SK-N-SH treated with all-trans-retinoic acid at 6 μM for 48 hours (cell line): ENCODE results near the gene ZNF536.

Experiments used
- ATAC-seq: fragments of 200-7000 bp; cut with Tn5 transposase; 3 replicates; pipeline ENCODE4 v1.9.1; 2020; ENCODE audit warnings: mild to moderate bottlenecking, moderate library complexity
- ARNTL ChIP-seq: fragments of 450-650 bp; formaldehyde crosslinking; IDR thresholded peaks from 2 replicates; pipeline ENCODE4 v1.5.0; 2020; ENCODE audit warnings: low read depth, mild to moderate bottlenecking, moderate library complexity, borderline replicate concordance
- BACH2 ChIP-seq: fragments of 250-450 bp; sonication (Bioruptor Pico); IDR thresholded peaks from 2 replicates; pipeline ENCODE4 v1.9.0; 2021; ENCODE audit warnings: mild to moderate bottlenecking, borderline replicate concordance
- CSDC2 ChIP-seq: fragments of 250-450 bp; sonication (Bioruptor Pico); IDR thresholded peaks from 2 replicates; pipeline ENCODE4 v1.5.0; 2020; ENCODE audit warnings: mild to moderate bottlenecking, moderate library complexity
- GLIS3 ChIP-seq: fragments of 250-450 bp; sonication (Bioruptor Pico); IDR thresholded peaks from 2 replicates; pipeline ENCODE4 v1.5.0; 2020; ENCODE audit warnings: mild to moderate bottlenecking, moderate library complexity
- ISL1 ChIP-seq: fragments of 250-450 bp; sonication (Bioruptor Pico); IDR thresholded peaks from 2 replicates; pipeline ENCODE4 v2.1.2; 2022; ENCODE audit warnings: mild to moderate bottlenecking, moderate library complexity
- OSR1 ChIP-seq: fragments of 250-450 bp; sonication (Bioruptor Pico); IDR thresholded peaks from 2 replicates; pipeline ENCODE4 v1.8.0; 2022; ENCODE audit warnings: moderate library complexity, mild to moderate bottlenecking, inconsistent platforms
- PPARA ChIP-seq: fragments of 250-450 bp; sonication (Bioruptor Pico); IDR thresholded peaks from 2 replicates; pipeline ENCODE4 v1.5.0; 2020; ENCODE audit warnings: mild to moderate bottlenecking, borderline replicate concordance
- RARB ChIP-seq: fragments of 250-450 bp; sonication (Bioruptor Pico); IDR thresholded peaks from 2 replicates; pipeline ENCODE4 v1.8.0; 2021; ENCODE audit warnings: mild to moderate bottlenecking, moderate library complexity
- SNAI2 ChIP-seq: fragments of 250-450 bp; sonication (Bioruptor Pico); IDR thresholded peaks from 2 replicates; pipeline ENCODE4 v1.5.0; 2020; ENCODE audit warnings: mild to moderate bottlenecking, moderate library complexity
- TOX ChIP-seq: fragments of 250-450 bp; sonication (Bioruptor Pico); IDR thresholded peaks from 2 replicates; pipeline ENCODE4 v1.8.0; 2021; ENCODE audit warnings: mild to moderate bottlenecking, moderate library complexity, borderline replicate concordance
- ZC3H10 ChIP-seq: fragments of 250-450 bp; sonication (Bioruptor Pico); IDR thresholded peaks from 2 replicates; pipeline ENCODE4 v1.5.1; 2021; ENCODE audit warnings: mild to moderate bottlenecking, moderate library complexity
- ZFP3 ChIP-seq: fragments of 250-450 bp; sonication (Bioruptor Pico); IDR thresholded peaks from 2 replicates; pipeline ENCODE4 v1.5.0; 2020; ENCODE audit warnings: mild to moderate bottlenecking, moderate library complexity
- ZFP30 ChIP-seq: fragments of 450-650 bp; formaldehyde crosslinking; IDR thresholded peaks from 2 replicates; pipeline ENCODE4 v1.5.0; 2022; ENCODE audit warnings: mild to moderate bottlenecking, moderate library complexity
- ZNF565 ChIP-seq: fragments of 450-650 bp; formaldehyde crosslinking; conservative IDR thresholded peaks from 2 replicates; pipeline ENCODE4 v1.5.0; 2020; ENCODE audit warnings: low read depth, mild to moderate bottlenecking, moderate library complexity
- ZNF70 ChIP-seq: fragments of 450-650 bp; formaldehyde crosslinking; IDR thresholded peaks from 2 replicates; pipeline ENCODE4 v1.5.0; 2020; ENCODE audit warnings: mild to moderate bottlenecking, moderate library complexity
- ZNF8 ChIP-seq: fragments of 450-650 bp; formaldehyde crosslinking; IDR thresholded peaks from 2 replicates; pipeline ENCODE4 v1.5.0; 2020; ENCODE audit warnings: mild to moderate bottlenecking, moderate library complexity
- TF ChIP-seq, protein P1 (sequence below): fragments of 250-450 bp; sonication (Bioruptor Pico); IDR thresholded peaks from 2 replicates; pipeline ENCODE4 v1.5.0; 2020; ENCODE audit warnings: mild to moderate bottlenecking, moderate library complexity
- TF ChIP-seq, protein P2 (sequence below): fragments of 250-450 bp; sonication (Bioruptor Pico); IDR thresholded peaks from 2 replicates; pipeline ENCODE4 v1.8.0; 2021; ENCODE audit warnings: low read depth, mild to moderate bottlenecking, moderate library complexity, borderline replicate concordance
- TF ChIP-seq, protein P3 (sequence below): fragments of 250-450 bp; sonication (Bioruptor Pico); IDR thresholded peaks from 2 replicates; pipeline ENCODE4 v1.5.1; 2020; ENCODE audit warnings: low read depth, mild to moderate bottlenecking, moderate library complexity
- TF ChIP-seq, protein P4 (sequence below): fragments of 250-450 bp; sonication (Bioruptor Pico); IDR thresholded peaks from 2 replicates; pipeline ENCODE4 v1.5.1; 2021; ENCODE audit warnings: mild to moderate bottlenecking, moderate library complexity

The ZNF536 gene

DNA sequence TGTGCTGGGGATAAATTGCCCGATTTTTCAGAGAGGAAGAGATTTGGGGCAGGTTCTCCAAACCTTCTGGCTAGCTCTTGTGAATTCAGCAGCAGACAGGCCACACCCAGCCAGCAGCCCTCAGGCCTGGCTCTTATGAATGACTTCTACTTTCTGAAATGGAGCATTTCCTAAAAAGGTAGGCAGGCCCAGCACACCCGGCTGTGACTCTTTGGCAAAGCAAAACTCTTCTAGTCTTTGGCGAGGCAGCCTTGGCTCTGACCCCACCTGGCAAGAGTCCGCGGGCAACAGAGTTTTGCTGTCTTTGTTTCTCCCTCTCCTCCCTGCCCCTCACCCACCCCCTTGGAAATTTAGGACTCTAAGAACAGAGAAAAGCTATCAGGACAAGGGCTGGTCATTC is 221.2 kb downstream of the ZNF536 start:
- no peak for ATAC-seq
- no peak for TF ChIP-seq PPARA (CRISPR knock-in tag)

DNA sequence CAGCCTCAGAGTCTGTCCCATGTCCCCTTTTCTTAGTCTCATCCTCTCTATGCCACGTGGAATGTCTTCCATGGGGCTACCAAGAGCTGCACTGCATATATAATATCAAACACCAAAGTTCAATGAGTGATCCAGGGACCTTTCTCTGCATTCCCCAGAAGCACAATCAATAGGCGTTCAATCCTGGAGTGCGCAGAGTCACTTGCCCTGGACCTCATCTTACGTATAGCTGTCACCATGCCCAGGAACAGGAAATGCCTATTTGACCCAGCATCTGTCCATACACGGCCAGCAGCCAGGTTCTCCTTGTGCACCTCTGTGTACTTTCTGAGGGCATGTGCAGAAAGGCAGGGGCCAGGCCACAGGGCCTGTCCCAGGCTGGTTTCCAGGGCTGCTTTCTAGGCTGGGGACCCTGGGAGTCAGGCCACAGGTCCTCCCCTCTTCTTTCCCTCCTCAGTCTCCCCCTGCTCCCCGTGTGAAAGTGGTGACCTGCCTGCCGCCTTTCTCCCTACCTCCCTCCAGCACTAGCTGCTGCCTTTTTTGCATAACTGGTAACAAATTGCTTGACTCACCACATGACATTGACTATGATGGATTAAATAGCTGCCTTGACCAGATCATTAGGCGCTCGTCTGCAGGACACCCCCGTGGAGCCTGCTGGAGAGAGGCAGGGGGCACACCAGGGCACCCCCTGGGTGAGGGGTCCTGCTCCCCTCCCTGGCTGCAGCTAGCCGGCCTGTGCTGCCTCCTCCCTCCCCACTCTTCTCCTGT is 222.0 kb downstream of the ZNF536 start:
- ATAC-seq = no peak
- TF ChIP-seq ARNTL (CRISPR knock-in tag) (no peak), ZC3H10 (CRISPR knock-in tag) (no peak), CSDC2 (CRISPR knock-in tag) (no peak), SNAI2 (no peak), ZNF565 (no peak)

DNA sequence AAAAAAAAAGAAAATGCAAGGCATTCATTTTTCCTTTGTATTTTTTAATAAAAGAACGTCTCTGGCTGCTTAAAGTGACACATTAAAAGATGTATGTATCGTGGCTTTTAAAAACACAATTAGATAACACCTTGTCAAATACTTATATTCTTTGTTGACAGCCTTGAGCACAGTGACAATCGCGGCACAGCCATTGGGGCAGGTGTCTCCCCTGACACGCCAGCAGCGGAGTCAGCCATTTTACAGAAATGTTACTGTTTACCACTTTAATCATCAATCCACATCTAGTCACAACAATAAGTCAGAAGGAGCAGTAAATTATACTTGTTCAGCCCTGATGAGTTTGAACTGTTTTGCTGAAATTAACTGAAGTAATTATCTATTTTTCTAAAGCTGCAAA is 224.1 kb downstream of the ZNF536 start:
- no peak for ATAC-seq
- TF ChIP-seq ZNF70 (CRISPR knock-in tag) (no peak), TOX (CRISPR knock-in tag) (no peak), ARNTL (CRISPR knock-in tag) (no peak), OSR1 (no peak), GLIS3 (no peak), ZFP30 (CRISPR knock-in tag) (no peak), SNAI2 (no peak), ZFP3 (CRISPR knock-in tag) (no peak), ZNF8 (CRISPR knock-in tag) (no peak), ISL1 (no peak), ZNF565 (no peak)
- TF ChIP-seq, protein P1, sequence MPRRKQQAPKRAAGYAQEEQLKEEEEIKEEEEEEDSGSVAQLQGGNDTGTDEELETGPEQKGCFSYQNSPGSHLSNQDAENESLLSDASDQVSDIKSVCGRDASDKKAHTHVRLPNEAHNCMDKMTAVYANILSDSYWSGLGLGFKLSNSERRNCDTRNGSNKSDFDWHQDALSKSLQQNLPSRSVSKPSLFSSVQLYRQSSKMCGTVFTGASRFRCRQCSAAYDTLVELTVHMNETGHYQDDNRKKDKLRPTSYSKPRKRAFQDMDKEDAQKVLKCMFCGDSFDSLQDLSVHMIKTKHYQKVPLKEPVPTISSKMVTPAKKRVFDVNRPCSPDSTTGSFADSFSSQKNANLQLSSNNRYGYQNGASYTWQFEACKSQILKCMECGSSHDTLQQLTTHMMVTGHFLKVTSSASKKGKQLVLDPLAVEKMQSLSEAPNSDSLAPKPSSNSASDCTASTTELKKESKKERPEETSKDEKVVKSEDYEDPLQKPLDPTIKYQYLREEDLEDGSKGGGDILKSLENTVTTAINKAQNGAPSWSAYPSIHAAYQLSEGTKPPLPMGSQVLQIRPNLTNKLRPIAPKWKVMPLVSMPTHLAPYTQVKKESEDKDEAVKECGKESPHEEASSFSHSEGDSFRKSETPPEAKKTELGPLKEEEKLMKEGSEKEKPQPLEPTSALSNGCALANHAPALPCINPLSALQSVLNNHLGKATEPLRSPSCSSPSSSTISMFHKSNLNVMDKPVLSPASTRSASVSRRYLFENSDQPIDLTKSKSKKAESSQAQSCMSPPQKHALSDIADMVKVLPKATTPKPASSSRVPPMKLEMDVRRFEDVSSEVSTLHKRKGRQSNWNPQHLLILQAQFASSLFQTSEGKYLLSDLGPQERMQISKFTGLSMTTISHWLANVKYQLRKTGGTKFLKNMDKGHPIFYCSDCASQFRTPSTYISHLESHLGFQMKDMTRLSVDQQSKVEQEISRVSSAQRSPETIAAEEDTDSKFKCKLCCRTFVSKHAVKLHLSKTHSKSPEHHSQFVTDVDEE (CRISPR knock-in tag) = no peak
- TF ChIP-seq, protein P2, sequence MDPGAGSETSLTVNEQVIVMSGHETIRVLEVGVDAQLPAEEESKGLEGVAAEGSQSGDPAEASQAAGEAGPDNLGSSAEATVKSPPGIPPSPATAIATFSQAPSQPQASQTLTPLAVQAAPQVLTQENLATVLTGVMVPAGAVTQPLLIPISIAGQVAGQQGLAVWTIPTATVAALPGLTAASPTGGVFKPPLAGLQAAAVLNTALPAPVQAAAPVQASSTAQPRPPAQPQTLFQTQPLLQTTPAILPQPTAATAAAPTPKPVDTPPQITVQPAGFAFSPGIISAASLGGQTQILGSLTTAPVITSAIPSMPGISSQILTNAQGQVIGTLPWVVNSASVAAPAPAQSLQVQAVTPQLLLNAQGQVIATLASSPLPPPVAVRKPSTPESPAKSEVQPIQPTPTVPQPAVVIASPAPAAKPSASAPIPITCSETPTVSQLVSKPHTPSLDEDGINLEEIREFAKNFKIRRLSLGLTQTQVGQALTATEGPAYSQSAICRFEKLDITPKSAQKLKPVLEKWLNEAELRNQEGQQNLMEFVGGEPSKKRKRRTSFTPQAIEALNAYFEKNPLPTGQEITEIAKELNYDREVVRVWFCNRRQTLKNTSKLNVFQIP (CRISPR knock-in tag) = no peak
- TF ChIP-seq, protein P3, sequence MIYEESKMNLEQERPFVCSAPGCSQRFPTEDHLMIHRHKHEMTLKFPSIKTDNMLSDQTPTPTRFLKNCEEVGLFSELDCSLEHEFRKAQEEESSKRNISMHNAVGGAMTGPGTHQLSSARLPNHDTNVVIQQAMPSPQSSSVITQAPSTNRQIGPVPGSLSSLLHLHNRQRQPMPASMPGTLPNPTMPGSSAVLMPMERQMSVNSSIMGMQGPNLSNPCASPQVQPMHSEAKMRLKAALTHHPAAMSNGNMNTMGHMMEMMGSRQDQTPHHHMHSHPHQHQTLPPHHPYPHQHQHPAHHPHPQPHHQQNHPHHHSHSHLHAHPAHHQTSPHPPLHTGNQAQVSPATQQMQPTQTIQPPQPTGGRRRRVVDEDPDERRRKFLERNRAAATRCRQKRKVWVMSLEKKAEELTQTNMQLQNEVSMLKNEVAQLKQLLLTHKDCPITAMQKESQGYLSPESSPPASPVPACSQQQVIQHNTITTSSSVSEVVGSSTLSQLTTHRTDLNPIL (CRISPR knock-in tag) = no peak

- TF ChIP-seq ISL1 (no peak), CSDC2 (CRISPR knock-in tag) (no peak), BACH2 (no peak), TOX (CRISPR knock-in tag) (no peak), ZFP30 (CRISPR knock-in tag) (no peak), RARB (no peak), GLIS3 (no peak), ZC3H10 (CRISPR knock-in tag) (no peak), SNAI2 (no peak)
- TF ChIP-seq, protein P3 (CRISPR knock-in tag) = no peak
- TF ChIP-seq, protein P4, sequence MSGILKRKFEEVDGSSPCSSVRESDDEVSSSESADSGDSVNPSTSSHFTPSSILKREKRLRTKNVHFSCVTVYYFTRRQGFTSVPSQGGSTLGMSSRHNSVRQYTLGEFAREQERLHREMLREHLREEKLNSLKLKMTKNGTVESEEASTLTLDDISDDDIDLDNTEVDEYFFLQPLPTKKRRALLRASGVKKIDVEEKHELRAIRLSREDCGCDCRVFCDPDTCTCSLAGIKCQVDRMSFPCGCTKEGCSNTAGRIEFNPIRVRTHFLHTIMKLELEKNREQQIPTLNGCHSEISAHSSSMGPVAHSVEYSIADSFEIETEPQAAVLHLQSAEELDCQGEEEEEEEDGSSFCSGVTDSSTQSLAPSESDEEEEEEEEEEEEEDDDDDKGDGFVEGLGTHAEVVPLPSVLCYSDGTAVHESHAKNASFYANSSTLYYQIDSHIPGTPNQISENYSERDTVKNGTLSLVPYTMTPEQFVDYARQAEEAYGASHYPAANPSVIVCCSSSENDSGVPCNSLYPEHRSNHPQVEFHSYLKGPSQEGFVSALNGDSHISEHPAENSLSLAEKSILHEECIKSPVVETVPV (CRISPR knock-in tag) = no peak
- TF ChIP-seq, protein P1 (CRISPR knock-in tag) = no peak
- TF ChIP-seq, protein P2 (CRISPR knock-in tag) = no peak
- TF ChIP-seq, all 23 proteins: peak for 0
- ATAC-seq = no peak
These were observed 224.7 kb downstream of the ZNF536 start for GRCh38 chr19:30596813-30597399.
